Measurements from ENCODE around the gene COL6A2.
"Not testable (repeated sequence)": the region's sequence is repeated elsewhere in the genome, so short reads cannot be mapped to it uniquely, and the experiment has no call there.

The COL6A2 gene

DNA sequence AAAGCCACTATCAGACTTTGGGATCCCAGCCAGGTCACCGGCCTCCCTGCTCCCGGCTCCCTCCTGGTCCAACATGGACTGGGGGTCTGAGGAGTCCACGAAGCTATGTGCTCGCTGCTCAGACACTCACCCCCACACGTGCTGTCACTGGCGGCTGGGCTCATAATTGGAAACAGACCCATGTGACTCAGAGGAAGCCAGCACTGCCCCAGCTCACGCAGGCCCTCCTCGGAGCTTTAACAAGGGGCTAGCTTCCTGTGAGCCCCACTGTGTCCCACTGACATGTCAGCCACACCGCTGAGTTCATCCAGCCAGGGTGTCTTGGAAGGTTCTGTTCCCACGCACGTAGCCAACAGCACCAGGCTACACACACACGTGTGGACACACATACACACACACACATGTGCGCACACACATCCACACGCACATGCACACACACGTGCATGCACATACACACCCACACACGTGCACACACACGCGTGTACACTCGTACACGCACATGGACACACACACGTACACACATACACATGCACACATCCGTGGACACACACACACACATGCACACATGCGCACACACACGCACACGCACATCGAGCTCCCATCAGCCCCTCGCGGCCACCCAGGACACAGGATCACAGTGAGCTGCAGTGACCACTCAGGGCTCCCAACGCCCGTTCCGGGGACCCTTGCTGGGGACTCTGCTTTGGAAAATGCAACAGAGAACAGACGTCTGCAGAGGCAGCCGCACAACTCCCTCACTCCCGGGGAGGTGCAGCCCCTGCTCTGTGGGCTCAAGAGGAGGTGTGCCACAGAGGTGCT, 18.4 kb upstream of the COL6A2 start:
- no peak for FAIRE-seq
- no peak for DNase-seq (ENCODE audit: insufficient read length, low spot score)
- TF ChIP-seq POLR2A (IDR thresholded peaks at IDR 0.05; ENCODE audit: low read depth, low read length), result no peak

DNA sequence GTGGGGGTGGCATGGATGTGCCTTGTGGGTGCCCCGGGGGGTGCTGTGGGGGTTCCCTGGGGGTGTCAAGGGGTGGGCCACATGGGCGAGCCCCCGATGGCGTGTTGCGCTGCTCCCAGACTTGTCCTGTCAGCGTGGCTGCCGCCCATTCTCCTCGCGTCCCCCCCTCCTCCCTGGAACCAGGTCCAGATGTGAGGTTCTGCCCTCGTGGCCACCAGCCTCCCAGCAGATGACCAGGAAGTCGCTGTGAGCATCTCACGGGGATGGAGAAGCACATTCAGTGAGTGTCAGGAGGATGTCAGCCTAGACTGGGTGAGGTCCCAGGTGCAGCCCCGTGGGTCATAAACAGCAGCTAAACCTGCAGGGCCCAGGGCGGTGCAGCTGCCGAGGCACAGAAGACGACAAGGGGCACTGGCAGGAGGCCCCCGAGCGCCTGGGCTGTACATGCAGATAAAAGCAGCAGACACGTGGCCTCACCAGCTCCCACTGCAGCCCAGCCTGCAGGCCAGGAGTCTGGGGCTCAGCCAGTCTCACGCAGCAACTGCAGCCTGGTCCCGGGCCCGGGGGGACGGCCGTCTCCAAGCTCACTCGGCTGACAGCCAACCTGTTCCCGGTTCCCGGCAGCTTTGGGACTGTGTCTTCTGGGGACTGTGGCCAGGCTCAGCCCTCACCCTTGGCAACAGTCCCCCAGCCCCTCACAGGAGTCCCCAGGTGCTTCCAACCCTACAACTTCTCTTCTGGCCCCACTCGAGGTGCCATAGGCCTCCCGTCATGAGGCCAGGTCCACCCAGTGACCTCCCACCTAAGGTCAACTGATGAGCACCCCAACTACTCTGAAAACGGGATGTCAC, 17.5 kb upstream of the COL6A2 start:
- FAIRE-seq (no peak), DNase-seq (ENCODE audit: insufficient read length, low spot score) (no peak)
- TF ChIP-seq POLR2A (IDR thresholded peaks at IDR 0.05; ENCODE audit: low read depth, low read length), result no peak

- no peak for FAIRE-seq
Observed at GRCh38 chr21:46081022-46081861, 16.7 kb upstream of the COL6A2 start.

GRCh38 chr21:46081862-46082712, 15.8 kb upstream of the COL6A2 start:
- no peak for TF ChIP-seq POLR2A (IDR thresholded peaks at IDR 0.05; ENCODE audit: low read depth, low read length)
- no peak for FAIRE-seq
- no peak for DNase-seq (ENCODE audit: insufficient read length, low spot score)

More at GRCh38 chr21:46081022-46081861, 16.7 kb upstream of the COL6A2 start:
- DNase-seq (ENCODE audit: insufficient read length, low spot score), result no peak
- TF ChIP-seq POLR2A (IDR thresholded peaks at IDR 0.05; ENCODE audit: low read depth, low read length), result no peak

DNA sequence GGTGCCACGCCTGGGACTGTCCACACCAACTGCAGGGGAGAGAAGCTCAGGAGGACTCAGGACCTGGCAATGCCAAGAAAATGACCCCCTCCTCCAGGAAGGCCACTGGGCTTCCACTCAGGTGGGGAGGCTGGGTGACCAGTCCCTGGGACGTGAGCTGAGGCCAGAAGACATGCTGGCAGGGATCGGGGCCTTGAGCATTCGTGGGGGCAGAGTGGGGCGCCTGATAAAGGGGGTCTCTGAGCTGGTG, 15.3 kb upstream of the COL6A2 start:
- no peak for FAIRE-seq

DNA sequence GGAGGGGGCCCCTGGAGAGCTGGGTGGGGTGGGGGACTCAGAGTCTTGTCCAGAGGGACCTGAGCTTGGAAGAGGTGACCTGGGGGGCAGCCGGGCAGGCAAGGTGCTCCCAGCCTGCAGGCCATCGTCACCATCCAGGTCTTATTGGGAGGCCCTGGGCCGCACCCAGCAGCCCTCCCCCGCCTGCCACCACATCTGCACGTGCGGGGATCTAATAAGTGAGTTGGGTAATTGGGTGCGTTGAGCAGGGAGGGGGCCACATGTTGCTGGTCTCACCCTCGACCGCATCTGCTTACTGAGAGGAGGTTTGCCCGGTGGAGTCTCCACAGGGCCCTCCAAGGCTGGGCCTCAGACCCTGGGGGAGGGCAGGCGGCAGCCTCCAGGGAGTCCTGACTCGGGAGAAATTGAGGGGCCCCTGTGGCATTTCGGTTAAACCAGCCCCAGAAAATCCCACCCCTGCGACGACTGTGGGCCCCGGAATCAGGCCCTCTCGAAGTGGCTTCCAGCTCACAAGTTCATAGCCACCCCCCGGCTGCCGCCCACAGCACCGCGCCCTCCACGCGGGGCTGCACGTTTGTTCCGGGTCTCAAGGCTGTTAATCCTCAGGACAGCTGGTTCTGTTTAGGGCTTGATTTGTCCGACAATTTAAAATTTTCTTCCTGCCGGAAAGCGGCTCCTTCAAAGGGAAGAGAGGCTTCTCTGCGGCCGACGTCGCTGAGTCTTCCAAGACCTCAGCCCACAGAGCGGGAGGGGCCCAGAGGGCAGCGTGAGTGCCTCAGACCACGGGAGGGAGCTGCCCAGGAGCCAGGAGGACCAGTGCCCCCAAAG, 14.7 kb upstream of the COL6A2 start:
- no peak for DNase-seq (ENCODE audit: insufficient read length, low spot score)
- no peak for FAIRE-seq
- no peak for TF ChIP-seq POLR2A (IDR thresholded peaks at IDR 0.05; ENCODE audit: low read depth, low read length)

More for the DNA sequence above, 15.3 kb upstream of the COL6A2 start:
- DNase-seq (ENCODE audit: insufficient read length, low spot score), result no peak
- TF ChIP-seq POLR2A (IDR thresholded peaks at IDR 0.05; ENCODE audit: low read depth, low read length), result no peak

- FAIRE-seq (no peak), DNase-seq (ENCODE audit: insufficient read length, low spot score) (no peak)
- no peak for TF ChIP-seq POLR2A (IDR thresholded peaks at IDR 0.05; ENCODE audit: low read depth, low read length)
Observed at GRCh38 chr21:46083791-46084561, 13.9 kb upstream of the COL6A2 start.

- no peak for TF ChIP-seq POLR2A (IDR thresholded peaks at IDR 0.05; ENCODE audit: low read depth, low read length)
- no peak for DNase-seq (ENCODE audit: insufficient read length, low spot score)
- no peak for FAIRE-seq
Observed at GRCh38 chr21:46084709-46085108, 13.2 kb upstream of the COL6A2 start.

GRCh38 chr21:46085259-46085658, 12.7 kb upstream of the COL6A2 start:
- not testable (repeated sequence) for DNase-seq (ENCODE audit: insufficient read length, low spot score); FAIRE-seq

- DNase-seq (ENCODE audit: insufficient read length, low spot score) (no peak), FAIRE-seq (no peak)
- TF ChIP-seq POLR2A (IDR thresholded peaks at IDR 0.05; ENCODE audit: low read depth, low read length), result no peak
Observed at GRCh38 chr21:46087641-46088040, 10.3 kb upstream of the COL6A2 start.

- no peak for DNase-seq (ENCODE audit: insufficient read length, low spot score)
Observed at GRCh38 chr21:46088189-46088588, 9.7 kb upstream of the COL6A2 start.

GRCh38 chr21:46089285-46089684, 8.6 kb upstream of the COL6A2 start:
- TF ChIP-seq POLR2A (IDR thresholded peaks at IDR 0.05; ENCODE audit: low read depth, low read length), result no peak
- DNase-seq (ENCODE audit: insufficient read length, low spot score) (no peak), FAIRE-seq (no peak)

More at GRCh38 chr21:46088189-46088588, 9.7 kb upstream of the COL6A2 start:
- FAIRE-seq, result no peak
- TF ChIP-seq POLR2A (IDR thresholded peaks at IDR 0.05; ENCODE audit: low read depth, low read length), result no peak

Measured in H54 (cell line).